HG02763 (cell line): Measurements from ENCODE around the gene PEMT.

Experiments used
- ATAC-seq: cut with Tn5 transposase; IDR thresholded peaks from one replicate; pipeline ENCODE4 v1.9.1; 2021; ENCODE audit warnings: mild to moderate bottlenecking, moderate library complexity; ENCODE audit not compliant: unreplicated experiment

The PEMT gene

DNA sequence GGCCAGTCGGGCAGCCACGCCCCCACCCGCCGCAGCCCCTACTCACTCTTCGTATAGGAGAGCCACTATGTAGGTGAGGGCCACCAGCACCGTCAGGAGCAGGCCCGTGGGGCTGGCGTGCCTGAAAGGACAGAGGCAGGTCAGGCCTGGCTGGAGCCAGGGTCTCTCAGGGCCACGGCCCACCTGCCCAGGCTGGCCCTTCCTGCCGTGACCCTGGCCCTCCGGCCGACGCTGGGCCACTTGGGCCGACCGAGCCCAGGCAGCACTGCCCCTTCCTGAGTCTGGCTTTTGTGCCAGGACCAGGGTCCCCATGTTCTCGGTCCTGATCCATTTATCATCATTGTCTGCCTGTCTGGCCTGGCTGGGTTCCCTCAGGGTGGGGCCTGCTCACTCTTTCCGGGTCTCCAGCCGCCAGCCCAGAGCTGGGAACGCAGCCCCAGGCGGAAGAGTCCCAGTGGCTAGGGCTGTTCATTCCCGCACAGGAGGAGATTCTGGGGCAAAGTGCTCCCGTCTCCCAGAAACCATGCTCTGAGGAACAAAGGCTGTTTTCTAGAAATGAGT lies 85.2 kb downstream of the PEMT start:
- ATAC-seq = no peak

DNA sequence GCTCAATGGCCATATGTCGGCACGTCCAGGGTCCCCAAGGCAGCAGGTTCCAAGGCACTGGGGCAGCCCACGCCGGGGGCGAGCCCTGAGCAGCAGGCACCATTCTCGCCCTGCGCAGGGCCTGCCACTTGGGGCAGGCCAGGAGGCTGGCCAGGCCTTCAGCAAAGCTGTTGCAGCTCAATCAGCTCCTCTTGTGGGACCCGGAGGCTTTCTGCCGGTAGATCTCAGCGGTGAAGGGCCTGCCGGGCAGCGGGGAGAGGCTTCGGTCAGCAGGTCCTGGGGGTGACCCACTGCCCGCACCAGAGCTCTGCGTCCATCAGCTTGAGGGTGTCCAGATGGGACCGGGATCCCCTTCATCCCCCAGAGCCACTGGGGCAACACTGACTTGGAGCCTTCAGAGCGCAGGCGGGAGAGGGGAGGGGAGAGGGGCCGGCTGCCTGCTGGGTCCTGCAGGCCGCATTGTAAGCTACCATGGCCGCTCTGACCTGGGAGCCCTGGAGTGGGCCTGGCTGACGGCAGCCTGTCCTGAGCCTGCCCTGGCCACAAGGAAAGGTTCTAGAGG lies 85.8 kb downstream of the PEMT start:
- no peak for ATAC-seq

DNA sequence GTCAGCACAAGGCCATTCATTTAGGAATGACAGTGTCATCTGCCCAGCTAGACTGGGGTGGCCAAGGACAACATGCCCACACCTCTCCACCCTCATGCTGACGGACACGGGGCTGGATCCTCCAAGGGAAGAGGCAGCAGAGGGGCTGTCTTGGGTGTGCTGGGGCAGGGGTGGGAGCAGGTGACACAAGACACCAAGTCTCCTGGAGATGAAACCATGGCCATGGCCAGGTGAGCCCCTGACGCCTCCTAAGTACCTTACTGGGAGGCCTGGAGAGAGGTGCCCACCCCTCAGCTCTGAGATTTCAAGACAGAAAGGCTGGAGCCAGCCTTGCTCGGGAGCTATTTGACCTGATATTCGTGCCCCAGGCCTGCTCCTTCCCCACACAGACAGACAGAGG lies 86.4 kb downstream of the PEMT start:
- ATAC-seq = no peak

DNA sequence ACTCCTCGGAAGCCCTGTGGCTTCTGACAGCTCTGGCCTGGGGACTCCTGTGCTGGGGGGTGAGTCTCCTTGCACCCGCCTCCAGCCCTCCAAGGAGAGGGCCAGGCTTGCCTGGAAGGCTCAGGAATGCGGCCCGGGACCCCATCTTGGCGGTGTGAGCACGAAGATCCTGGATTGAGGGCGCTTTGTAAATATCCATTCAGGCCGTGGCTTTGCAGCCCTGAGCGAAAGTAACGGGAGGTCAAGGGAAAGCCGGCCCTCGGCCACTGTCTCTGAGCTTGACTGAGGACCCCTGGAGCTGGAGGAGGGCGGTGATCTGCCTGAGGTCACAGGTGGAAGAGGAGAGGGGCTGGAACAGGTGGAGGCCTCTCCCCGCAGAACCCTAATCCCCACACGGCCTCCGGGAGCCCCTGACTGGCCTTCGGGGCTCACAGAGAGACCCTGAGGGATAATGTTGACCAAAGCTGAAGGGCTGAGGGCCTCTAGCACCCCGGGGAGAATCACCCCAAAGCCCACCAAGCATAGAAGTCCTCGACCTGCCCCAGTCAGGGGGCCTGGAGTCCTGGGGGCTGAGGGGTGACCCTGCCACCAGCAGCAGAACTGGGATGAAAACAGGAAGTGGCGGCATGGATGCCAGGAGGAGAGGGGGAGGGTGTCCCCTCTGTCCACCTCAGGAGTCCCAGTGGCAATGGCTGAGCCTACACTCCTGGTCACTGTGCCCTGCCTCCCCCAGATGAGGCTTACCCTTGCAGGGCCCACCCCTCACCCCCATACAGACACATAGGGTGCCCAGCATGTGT lies 87.0 kb downstream of the PEMT start:
- no peak for ATAC-seq

DNA sequence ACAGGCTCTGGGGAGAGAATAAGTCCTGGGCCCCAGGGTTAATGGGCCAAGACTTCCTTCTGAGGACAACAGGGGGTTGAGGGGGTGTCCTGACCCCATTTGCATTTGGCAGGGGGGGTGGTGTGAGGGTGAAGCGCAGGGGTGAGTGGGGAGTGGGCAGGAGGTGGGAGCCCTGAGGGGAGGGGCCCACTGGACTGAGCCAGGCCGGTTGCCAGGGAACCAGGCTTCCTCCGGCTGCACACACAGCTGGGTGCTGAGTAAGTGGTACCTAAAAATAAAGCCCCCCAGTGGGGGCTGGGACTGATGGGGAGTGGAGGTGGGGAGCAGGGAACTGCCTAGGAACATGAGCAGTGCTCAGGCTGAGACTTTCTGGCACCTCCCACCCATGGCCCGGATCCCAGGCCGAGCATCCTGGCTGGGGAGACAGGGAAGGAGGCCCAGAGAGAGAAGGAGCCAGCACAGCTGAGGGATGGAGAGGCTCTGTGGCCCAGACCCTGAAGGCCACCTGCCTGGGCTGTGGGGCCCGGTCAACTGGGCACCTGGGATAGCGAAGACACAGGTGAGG lies 87.9 kb downstream of the PEMT start:
- no peak for ATAC-seq

DNA sequence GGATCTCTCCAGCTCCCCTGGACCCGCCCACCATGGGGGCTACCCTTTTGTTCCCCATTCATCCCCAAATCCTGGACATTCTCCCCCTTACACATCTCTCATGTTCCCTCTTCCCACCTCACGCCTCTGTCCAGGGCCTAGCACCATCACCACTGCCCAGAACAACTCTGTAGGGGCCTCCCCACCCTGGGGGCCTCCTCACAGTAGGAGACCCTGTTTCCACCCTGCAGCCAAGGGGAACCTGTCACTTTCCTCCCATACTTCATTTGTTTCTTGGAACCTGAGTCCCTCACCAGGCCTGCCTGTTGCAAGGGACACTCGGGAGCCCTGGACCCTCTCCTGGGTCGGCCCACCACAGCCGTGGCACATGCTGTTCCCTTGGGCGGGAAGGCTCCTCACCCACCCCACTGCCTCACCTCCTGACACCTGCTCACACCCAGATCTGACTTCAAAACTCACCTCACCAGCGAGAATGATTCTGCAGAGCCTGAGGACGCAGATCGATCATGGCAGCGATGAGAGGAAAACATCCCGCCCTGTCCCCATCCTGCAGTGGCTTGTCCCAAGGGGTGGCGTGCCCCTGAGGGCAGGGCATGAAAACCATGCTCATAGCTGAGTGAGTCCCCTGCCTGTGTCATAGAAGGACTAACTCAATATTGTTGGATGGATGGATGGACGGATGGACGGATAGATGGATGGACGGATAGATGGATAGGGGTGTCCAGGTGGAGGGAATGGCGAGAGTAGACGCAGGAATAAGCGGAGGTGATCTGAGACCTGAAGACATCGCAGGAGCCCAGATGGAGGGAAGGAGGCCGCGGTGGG lies 88.6 kb downstream of the PEMT start:
- no peak for ATAC-seq

DNA sequence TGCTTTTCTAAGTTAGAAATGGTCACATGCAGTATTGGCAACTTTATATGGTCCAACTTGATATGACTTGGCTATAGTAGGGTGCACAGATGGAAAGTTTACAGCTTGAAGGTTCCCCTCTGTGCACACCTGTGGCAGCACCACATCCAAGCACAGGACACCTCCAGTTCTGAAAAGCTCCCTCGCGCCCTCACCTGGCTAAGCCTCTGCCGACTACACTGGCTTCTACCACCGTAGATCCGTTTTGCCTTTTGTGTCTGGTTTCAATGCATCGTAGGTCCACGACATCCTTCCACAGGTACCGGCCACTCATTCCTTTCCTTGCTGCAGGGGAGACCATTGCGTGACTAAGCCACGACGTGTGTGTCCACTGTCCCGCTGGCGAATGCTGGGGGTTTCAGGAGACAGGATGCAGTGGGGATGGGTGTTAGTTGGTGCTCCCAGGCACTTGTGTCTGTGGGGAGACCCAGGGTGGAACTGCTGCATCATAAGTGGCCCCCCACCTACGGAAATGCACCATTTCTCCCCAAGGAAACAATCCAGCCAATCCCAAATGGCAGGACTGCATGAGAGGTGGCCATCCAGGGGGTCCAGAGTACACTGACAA lies 90.4 kb downstream of the PEMT start:
- no peak for ATAC-seq

DNA sequence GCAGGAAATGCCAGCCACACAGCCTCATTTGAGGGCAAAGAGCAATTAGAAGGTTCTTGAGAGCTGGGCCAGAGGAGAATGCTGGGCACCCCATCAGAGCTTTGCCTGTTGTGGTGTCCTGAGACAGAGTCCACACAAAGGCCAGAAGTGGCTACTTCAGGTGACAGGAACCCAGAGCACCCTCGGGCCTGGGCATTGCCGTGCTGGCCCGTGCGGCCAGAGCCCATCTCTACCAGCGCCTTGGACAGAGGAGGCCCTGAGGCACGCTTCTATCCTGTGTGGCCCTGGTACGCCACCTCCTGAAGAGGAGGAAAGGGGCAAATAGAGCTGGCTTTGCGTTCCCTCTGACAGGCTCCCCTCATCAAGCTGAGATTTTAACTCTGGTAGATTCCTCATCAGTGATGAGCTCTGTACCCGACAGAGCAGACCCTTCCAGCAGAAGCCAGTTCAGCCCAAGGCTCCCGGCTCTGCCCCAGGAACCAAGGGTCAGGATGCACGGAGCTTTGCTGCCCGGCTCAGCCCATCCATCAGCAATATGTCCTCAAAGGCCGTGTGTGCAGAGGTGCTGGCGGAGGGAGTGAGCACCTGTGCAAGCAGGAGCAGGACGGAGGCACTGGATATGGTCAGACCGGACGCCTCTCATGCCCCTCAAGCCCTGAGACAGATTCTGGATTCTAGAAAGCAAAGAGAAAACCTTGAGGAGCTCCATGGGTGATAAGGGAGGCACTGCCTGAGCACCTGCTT lies 91.9 kb downstream of the PEMT start:
- no peak for ATAC-seq

DNA sequence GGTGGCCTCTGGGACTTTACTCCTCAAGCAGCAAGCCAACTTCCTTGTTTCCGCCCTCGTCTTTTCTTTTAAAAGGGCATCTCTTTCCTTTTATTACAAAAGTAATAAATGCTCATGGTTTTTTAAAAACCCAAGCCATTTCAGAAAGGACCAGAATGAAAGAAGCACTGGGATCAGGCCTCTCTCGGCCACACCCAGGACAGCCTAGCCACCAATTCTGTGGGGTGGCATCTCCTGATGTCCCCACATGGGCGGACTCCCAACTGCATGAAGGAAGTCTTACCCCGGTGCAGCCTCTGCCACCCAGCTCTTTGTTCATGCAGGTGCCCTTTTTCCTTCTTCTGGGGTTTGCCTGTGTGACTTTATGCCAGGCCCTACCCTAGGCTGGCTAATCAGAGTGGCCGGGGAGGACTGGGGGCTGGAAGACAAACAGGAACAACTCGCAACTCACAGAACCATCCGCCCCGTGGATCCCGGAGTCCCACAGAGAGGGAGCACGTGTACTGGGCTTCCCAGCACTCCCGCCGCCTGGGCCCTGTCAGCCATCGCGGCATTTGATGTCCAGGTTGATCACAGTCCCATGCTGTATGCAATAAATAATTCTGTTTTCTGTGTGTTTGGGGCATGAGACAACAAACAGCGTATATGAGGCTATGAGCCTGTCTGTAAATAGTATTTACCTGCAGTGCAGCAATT lies 92.8 kb downstream of the PEMT start:
- no peak for ATAC-seq

DNA sequence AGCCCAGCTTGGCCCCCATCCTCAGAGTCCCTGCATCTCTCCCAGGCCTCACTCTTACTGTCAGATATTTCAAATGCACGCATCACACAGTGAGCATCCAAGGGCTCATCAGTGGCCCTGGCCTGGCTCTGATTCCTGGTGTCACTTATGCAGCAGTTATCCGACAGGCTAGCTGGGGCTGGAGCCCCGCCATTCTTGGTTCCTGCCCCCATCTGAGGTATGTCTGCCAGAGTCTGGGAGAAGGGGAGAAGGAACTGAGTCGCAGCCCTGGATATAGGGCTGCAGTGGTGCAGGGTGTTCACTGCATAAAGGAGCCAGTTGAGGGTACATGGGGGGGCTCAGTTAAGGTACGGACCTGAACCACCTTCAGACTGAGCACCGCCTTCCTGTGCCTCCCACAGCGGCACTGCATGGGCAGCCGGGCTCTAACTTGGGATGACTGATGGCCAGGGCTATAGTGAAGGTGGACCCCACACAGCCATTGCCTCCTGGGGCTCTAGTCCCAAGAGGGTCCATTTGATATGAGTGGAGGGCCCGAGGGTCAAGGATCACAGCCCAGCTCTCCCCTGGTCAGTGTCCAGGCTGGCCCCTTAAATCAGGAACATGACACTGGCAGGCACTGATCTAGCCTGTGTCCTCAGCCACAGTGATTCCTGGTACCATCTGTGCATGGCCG lies 93.5 kb downstream of the PEMT start:
- ATAC-seq = no peak

DNA sequence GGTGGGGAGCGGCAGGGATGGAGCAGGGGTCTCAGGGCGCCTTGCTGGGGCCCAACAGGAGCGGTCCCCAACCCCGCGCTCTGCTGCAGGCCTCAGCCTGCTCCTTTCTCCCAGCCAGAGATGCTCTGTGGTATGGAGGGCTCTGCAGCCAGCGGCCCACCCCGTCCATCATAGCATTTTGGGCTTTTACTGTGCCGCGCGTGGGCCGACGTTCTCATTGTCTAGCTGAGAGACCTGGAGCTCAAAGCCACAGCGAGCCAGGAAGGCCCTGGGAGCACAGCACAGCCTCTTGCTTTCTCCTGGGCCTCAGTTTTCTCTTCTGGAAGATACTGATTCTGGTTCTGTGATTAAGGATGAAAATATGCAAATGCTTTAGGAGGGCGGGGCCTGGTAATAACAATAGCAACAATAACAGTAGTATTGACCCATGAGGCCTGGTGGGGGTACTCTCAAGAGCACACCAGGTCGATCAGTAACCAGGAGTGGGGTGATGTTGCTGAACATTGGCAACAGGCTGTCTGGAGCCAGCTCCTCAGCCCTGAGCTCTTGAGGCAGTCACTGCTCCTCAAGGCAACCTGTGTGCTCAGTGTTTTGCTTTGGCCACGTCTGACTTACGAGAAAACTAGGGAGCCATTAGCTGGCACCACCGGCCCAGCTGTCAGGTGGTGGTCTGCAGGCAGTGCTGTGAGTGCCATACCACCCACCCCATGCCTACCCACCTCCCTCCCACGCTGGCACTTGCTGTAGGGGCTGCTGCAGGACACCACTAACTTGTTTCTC lies 94.3 kb downstream of the PEMT start:
- no peak for ATAC-seq

DNA sequence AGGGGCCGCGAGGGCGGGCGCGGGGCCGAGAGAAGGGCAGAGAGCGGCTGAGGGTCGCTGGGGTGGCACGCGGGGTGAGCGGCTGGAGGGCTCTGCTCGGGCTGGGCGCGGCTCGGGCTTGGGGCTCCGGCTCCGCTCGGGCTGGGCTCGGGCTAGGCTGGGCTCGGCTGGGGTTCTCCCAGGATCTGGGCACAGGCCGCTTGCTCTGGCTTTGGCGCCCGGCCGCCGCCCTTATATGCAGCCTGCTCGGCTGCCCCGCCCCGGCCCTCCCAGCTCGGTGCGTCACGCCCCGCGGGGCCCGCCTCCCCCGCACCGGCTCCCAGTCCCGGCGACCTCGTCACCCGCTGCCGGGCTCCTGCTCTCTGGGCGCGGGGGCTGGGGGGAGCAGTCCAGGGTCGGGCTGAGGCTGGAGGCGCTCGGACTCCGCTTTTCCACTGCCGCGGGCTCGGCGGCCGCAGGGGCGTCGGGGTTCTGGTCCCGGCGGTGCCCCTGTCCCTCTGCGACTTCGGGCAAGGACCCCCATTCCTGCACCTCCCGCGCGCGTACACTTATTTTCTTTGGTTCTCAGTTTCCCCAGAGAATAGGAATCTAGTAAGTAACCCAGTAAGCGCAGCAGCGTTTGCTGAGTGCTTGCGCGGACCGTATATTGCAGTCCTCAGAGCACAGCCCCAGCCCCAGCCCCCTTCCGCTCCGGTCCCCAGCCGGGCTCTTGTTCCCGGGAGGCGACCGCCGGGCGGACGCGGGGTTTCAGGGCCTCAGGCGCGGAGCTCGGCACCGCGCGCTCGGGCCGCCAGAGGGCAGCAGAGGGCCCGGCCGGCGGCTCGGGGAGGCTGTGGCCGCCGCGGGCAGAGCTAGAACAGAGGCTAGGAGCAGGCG lies 95.1 kb downstream of the PEMT start, which contains the start of gene RASD1:
Gene RASD1, minus strand, starts transcription at position 207 of the 876 bp plus-strand sequence. CDS start 214 bp downstream, outside the sequence.
- ATAC-seq = peak; percentile 55

DNA sequence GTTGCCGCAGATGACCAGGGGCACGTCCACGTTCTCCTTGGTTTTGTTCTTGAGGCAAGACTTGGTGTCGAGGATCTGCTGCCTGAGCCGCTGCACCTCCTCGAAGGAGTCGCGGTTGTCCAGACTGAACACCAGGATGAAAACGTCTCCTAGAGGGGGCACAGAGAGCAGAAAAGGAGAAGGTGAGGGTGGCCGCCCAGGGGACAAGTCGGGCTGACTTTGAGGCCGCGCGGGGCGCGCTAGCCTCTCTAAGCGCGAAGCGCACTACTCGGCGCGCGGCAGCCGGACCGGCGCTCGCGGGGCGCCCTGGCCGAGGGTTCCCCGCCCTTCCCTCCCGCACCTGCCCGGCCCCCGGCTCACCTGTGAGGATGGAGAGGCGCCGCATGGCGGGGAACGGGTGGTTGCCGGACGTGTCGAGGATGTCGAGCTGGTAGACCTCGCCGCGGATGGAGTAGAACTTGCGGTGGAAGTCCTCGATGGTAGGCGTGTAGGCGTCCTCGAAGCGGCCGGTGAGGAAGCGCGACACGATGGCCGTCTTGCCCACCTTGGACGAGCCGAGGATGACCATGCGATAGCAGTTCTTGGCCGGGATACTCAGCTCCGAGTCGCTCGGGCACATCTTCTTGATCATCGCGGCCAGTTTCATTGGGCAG lies 95.8 kb downstream of the PEMT start:
- no peak for ATAC-seq

DNA sequence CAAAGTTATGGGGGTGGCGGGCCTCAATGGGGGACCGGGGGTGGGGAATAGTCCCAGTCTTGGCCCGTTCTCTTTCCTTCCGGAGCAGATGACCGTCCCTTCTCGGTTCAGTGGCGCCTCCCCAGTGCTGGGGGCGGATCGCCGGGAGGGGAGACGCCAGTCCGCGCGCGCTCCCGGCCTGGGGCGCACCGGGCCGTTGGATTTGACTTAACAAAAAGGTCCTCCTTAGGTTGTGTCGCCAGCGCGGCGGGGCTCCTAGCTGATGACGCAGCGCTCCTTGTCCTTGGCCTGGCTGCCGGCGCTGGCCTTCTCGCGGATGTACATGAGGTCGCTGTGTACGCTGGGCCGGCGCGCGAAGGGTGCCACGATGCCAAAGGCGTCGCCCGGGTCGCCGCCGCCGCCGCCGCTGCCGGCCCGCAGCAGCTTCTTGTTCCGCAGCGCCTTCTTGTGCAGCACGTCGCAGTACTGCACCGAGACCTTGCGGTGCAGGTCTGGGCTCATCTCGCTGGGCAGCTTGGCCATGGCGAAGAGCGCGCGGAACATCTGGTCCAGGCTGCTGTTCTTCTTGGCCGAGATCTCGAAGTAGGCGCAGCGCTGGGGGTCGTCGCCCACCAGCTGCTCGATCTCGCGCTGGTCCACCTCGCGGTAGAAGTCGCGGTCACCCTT lies 96.5 kb downstream of the PEMT start:
- ATAC-seq = no peak

DNA sequence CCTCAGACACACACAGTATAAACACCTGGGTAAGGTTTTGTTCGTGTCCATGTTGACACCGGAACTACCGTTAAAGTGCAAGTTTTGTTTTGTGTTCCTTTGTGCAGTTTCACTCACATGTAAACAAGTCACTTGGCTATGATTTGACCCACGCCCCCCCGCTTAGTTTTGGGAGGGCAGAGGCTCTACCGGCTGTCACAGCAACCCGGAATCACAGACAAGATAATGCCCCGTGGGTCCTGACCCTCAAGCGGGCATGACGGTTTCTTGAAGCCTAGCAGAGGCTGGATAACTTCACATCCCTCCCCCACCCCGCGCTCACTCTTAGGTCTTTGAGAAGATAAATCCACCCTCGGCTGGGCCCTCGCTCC lies 97.0 kb downstream of the PEMT start:
- ATAC-seq = no peak

DNA sequence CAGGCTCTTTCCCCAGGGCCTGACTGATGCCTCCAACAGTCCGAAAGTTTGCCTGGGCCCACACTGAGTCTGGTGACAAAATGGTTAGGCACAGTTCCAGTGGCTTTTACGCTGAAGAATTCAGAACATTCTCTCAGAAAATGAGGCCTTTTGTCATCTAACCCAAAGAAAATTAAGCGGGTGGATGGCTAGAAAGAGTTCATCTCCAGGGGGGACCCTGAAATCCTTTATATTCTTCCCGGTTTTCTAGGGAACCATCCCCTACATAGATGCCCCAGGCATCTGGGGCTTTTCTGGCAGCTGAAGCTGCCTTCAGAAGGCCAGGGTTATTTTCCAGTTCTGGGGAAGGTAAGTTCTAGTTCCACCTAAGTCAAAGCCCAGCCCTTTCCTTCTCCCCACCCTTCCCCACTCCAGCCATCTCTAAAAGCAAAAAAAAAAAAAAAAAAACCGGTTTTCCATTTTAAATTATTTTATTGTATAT lies 97.5 kb downstream of the PEMT start:
- no peak for ATAC-seq
